ENCODE data around the gene PRR13.
"Not testable (repeated sequence)": the region's sequence is repeated elsewhere in the genome, so short reads cannot be mapped to it uniquely, and the experiment has no call there.

The PRR13 gene

DNA sequence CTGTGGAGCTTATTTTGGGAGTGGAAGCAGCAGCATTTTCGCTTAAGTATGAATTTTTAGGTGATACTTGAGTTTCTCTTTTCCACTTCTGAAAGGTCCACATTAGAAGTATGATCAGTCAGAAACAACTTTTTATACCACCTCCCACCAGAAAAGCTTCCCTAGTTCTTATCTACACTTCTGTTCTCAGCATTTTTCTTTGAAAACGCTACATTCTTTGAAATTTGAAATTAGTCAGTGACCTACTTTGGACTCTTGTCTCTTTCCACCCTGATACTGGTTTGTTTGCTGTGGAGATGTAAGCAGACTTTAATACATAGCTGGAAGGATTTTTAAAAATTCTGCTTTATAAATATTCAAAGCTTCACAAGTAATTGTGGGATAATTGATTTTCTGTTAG, 32.5 kb downstream of the PRR13 start:
- no peak for DNase-seq

DNA sequence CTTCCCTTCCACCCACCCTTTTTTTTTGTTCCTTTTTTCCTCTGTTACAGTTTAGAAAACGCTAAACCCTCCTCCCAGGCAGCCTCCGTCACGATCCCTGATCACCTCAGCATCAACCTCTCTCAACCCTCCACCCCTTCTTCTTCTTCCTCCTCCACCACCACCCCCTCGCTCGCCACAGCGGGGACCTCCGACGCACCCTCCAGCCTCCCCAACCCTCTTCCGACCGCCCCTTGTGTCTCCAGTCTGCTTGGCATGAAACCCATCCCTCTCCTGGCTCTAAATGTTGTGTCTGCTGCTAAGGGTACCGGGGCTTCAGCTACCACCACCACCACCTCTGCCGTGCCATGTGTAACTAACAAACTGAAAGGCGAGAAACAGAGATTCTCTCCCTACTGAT, 33.3 kb downstream of the PRR13 start:
- no peak for DNase-seq

DNA sequence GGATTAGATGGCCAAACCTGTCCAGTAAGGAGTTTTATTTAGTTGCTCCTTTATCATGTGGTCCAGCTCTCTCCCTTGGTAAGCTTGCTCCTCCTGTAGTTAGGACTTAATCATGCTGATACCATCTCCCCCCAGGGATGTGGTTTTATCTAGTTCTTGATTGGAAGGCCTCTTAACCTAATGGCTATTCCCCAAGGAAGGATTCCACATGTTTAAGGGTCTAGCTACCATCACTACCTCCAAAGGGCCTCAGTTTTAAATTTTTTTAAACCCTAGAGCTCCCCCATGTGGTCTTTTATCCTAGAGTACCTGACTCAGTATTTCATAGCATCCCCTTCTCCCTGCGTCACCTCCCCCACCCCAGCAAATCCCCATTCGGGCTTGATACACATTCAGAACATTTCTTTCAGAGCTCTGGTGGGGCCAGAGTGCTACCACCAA, 35.3 kb downstream of the PRR13 start:
- peak; percentile 15 for DNase-seq

DNA sequence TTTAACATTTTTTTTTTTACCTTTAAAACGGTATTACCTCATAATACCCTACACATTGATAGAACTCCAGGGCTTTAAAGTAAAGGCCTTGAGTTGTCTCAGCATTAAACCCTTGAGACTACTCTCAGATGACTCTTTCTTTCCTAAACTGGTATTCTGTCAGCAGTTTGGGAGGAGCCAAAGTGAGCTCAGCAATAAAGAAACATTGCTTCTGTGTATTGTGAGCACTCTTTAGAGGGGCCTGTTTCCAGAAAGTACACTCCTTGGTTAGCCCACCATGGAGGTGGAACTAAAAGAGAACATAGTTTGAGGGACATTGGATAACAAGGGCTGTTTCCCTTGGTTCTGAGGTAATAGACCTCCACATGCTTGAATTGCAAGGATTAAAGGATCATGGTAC, 37.3 kb downstream of the PRR13 start:
- no peak for DNase-seq

DNA sequence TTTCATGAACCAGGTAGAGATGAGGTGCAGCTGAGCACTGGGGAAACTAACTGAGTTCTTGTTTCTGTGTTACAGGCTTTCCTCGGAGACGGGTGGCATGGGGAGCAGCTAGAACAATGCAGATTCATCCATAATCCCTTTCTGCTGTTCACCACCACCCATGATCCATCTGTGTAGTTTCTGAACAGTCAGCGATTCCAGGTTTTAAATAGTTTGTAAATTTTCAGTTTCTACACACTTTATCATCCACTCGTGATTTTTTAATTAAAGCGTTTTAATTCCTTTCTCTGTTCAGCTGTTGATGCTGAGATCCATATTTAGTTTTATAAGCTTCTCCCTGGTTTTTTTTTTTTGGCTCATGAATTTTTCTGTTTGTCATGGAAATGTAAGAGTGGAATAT, 37.8 kb downstream of the PRR13 start:
- no peak for DNase-seq

DNA sequence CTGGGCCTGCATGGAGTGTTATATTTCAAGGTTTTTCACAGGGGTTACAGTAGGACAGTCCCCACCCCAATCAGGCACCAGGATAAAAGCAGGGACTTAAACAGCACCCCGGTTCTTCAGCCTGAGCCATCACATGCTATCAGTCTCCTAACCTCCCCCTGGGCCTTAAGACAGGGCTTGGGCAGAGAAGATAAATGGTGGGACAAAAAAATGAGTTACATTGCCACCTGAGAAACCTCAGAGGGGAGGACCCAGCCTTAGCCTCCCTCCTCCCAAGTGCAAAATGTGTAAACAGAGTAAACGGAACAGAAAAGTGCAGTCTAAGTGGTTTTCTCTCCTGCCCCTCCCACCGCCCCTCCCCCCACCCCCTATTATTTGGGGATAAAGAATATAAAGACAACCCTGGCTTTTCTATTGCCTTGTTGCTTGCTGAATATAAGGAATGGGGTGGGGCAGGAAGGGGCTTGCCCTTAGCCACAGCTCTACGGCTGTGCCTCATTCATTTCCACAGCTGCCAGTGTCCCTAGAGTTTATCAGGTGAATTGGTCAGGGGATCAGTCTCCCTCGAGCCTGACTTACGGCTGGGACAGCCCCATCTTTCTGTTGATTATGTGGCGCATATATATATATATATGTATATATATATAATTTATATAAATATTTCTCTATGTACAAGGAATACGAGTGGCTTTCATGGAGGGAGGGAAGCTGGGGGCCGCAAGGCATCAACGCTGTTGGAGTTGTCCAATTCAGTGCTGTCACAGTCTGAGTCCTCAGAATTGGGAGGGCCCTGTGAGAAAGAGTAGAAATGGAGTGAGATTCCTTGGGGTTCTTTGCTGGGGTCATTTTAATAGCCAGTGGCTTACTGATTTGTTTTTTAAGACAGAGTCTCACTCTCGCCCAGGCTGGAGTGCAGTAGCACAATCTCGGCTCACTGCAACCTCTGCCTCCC, 39.2 kb downstream of the PRR13 start:
- DNase-seq = no peak

DNA sequence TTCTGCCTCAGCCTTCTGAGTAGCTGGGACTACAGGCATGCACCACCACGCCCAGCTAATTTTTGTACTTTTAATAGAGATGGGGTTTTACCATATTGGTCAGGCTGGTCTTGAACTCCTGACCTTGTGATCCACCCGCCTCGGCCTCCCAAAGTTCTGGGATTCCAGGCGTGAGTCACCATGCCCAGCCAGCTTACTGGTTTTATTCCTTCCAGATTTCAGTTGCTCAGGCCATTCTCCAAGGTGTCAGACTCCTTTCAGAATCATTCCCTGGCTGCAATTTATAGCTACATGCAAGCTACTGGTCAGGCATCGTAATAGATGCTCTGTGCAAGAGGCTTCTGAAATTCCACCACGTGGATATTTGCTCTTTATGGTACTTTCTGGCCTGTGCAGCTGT, 39.9 kb downstream of the PRR13 start:
- DNase-seq = not testable (repeated sequence)

DNA sequence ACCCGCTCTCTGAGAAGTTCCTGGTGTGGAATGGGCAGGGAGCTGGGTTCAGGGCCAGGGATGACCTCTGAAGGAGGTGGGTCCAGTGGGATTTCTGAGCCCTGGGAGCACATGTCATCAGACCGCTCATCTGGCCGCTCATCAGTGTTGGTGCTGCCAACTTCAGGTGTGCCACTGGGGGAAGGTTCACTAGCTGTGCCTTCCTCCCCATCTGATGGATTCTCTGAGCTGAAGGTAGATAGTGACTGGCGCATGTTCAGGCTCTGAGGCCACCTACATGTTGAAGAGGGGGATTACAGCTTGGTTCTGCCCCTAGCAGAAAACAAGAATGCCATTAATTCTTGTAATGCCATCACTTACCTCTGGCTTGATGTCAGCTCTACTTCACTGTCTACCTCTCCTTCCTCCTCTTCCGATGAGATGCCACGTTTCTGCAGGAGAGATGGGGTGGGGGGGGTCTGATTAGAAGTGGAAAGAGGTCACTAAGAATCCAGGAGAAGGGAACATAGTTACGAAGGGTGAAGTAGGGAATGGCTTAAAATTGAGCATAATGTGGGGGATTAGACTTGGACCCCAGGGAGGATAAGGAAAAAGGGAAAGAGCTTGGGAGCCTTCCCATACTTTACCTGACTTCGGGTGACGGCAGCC, 40.5 kb downstream of the PRR13 start:
- DNase-seq = peak; percentile 12

DNA sequence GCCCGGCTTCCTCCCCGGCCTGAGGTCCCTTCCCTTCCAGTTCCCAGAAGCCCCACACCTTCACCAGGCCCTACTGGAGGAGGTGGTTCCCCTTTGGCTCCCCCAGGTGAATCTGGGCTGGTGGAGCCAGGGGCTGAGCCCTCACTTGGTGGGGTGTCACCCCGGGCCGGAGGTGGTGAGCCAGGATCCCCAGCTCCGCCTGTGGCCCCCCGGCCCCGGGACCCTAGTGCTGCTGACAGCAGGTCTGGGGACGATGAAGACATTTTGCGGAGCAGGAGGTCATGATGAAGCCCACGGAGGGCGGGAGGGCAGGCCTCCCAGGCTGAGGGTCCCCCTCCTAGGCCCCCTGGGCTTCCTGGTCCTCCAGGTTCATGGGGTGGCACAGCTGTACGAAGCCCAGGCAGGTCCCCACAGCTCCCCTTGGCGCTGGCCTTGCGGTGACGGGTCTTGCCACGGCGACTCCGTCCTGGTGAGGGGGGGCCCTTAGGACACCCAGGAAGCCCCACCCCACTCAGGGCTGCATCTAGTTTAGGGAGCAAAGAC, 41.2 kb downstream of the PRR13 start:
- no peak for DNase-seq

DNA sequence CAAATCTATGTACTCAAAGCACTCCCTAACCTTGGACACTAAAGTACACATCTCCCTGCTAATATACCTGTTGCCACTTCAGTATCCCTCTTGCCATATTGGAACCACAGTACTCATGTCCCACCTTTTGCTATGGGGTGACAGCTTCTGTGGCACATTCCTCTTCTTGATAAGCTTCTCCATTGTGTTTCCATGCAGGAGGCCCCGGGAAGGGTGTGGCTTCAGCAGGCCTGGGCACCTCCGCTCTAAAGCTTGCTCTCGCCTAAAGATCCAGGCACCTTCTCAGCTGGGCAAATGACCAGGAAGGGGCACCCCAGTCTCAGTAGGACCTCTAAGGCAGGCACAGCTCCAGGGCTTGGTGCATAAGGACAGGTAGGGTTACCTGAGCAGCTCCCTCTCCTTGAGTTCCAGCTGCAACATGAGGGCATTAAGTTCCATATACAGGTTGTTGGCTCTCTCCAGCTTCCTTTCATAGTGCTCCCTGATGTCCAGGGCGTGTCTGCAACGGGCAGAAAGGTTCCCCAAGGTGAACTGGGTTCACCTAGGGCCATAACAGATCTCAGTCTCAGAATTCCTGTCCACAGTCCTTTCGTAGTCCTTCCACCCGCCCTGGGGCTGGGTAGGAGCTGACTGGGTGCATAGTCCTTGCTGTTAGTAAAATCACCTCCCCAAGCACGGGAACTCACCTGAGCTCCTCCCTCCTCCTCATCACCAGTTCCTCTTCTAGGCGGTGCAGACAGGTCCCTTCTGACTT, 41.9 kb downstream of the PRR13 start:
- peak; percentile 18 for DNase-seq

DNA sequence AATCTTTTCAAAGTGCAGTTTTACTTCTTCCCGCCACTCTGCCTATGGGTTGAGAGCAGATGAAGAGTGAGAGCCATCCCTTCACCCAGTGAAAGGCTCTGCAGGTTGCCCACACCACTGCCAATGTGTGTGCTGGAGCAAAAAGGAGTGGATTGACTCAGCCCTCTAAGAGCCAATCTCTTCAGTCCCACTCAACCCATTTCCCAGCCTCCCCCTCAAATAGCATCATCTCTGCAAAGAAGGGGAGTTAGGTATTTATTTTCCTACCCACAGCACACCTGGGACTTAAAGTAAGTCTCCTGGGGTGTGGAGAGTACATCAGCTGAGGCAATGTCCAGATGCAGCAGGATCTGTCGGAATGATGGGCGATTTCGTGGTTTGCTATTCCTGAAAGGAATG, 42.4 kb downstream of the PRR13 start:
- no peak for DNase-seq

DNA sequence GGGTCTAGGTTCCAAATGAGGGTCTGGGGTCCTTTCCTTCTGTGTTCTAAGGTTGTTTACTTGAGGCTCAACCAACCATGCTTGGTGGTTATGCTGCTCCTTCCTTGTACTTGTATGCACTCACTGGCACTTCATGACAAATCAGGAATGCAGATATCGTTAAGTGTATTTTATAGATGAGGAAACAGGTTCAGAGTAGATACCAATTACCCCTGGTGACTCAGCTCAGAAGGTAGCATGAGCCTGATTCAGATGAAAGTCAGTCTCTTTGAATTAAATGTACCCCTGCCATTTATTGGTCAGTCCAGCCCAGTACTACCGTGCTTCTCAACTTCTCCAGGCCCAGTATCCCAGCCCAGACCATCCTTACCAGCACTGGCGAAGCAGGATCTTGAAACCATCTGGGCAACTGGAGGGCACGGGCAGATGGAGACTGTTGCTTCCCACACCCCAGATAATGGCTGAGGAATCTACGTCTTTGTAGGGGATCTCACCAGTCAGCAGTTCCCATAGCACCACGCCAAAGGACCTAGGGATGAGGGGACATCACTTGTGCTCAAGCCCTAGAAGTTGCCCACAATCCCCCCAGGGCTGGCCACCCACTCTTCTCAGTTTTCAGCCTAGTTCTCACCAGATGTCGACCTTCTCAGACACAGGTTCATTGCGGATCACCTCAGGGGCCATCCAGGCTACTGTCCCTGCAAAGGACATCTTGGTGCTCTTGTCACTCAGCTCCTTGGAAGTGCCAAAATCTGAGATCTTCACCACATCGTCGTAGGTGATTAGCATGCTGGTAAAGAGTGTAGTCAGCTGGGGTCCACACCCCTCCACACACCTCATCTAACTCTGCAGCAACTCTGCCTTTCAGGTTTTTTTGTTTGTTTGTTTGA, 43.4 kb downstream of the PRR13 start:
- no peak for DNase-seq

DNA sequence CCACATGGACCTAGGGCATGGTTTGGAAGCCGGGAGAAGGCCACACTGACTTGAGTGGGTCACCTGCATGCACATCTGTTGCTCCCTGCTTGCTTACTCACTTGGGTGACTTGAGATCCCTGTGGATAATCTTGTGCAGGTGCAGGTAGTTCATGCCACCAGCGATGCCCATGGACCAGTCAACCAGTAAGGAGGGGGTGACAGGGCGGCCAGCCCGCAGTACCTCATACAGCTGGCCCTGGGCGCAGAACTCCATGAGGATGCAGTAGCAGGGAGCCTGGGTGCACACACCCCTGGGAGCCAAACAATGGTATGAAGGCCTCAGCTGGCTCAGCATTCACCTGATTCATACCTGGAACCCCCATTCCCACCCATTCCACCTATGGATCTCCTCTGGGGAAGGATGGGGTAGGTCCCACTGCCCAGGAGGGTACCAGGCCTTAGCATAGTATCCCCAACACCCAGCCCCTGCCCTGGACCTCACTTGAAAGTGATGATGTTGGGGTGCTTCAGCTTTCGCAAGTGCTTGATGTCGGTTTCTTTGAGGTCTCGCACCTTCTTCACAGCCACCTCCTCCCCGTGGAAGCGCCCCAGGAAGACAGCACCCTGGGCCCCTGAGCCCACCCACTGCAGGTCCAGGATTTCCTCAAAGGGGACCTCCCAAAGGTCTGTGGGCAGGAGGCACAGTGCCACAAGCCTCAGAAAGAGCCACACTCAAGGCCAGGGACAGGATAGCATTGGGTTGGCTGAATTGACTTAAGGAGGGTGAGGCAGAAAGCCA, 44.6 kb downstream of the PRR13 start:
- no peak for DNase-seq

DNA sequence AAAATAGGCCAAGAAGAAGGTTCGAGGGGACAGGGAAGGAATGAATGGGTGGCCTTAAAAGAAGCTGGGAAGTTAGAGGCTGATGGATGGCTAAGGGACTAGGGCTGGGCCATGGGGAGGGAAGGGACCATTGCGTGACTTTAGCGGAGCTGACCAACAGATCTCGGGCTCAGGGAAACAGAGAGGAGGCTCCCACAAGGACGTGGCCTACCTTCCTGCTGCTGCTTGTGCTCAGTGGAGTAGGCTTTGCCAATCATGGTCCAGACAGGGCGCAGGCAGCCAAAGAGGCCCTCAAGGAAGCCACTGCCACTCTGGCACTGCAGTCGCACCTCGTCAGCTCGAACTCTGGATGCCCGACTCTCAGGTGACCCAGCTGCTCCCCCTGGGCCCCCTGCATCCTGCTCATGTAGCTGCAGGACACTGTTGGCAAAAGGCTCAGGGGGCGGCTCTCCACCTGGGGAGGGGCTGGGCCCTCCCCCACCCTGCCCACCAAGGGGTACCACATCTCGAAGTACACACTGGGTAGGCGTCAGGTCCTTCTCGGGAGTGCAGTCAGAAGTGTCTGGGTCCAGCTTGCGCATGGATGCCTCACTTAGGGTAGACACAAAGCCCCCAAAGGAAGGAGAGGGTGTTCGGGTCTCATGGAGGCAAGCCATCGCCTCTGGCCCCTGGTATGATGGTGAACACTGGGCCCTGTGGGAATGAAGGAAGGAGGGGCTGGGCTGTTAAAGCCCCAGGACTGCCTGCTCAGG, 45.4 kb downstream of the PRR13 start:
- no peak for DNase-seq

DNA sequence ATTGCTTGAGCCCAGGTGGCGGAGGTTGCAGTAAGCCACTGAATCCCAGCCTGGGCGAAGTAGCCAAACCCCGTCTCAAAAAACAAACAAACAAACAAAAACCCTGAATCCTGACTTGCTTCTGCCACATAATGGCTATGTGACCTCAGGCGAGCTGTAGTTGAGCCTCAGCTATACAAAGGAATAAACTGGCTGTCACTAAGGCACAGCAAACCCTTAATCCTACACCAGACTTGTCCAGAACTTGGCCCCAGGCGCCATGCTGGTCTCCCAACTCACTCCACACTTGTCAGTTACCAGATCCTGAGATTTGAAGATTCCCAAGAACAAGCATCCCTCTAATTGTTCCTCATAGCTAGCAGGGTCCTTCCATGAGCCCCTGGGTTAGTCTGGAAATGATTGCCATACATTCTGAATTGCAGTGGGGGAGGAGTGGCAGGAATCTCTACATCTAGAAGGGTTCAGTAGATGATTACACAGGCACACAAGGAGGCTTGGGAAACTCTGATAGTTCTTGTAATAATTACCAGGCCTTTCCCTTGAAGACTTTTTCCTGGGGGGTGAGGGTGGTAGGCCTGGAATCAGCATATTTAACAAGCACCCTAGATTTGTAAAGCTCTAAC, 47.8 kb downstream of the PRR13 start:
- no peak for DNase-seq

DNA sequence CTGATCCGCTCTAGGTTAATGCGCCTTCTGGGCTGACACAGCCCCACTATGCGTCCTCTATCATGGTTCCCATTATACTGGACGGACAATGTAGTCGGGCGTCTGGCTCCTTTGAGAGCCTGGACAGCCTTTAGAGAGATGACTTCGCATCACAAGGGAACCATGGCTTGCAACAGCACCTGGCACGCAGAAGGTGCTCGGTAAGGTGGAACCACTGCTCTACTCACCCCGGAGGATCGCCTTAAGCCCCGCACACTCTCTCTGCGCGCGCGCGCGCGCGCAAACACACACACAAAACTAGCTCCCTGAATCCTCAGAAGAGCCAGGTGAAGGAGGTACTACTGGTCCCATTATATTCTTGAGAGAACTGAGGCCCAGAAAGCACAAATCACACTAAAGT, 50.7 kb downstream of the PRR13 start:
- no peak for DNase-seq

DNA sequence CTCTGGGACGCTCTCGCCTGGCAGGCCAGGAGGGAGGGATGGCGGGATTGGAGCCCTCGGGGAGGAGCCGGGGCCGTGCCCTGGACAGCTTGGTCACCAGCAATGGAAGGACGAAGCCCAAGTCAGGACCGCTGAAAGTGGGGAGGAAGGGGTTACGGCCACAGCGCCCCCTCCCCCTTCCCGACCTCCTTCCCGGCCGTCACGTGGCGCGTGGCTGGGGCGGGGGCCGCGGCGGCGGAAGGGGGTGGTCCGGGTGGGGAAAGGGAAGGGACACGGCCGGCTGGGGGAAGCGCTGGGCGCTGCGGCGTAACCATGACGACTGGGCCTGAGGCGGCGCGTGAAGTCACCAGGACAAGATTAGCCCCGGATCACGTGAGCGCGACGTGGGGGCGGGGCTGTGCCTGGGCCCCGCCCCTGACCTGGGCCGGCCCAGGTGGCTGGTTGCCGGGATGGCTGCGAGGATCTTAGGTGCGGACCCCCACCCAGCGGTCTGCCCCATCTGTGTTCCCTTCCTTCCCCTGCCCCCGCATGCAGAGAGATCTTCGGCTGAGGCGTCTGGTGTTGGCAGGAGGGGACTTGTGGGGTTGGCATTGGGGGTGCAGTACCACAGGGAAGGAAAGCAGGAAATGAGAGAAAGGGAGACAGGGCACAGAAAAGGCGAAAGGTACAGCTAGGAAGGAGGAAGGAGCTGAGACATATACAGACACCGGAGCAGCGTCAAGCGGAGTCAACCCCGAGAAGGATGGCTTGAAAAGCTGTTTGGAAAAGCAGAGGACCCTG, 51.5 kb downstream of the PRR13 start:
- DNase-seq = peak; percentile 91

DNA sequence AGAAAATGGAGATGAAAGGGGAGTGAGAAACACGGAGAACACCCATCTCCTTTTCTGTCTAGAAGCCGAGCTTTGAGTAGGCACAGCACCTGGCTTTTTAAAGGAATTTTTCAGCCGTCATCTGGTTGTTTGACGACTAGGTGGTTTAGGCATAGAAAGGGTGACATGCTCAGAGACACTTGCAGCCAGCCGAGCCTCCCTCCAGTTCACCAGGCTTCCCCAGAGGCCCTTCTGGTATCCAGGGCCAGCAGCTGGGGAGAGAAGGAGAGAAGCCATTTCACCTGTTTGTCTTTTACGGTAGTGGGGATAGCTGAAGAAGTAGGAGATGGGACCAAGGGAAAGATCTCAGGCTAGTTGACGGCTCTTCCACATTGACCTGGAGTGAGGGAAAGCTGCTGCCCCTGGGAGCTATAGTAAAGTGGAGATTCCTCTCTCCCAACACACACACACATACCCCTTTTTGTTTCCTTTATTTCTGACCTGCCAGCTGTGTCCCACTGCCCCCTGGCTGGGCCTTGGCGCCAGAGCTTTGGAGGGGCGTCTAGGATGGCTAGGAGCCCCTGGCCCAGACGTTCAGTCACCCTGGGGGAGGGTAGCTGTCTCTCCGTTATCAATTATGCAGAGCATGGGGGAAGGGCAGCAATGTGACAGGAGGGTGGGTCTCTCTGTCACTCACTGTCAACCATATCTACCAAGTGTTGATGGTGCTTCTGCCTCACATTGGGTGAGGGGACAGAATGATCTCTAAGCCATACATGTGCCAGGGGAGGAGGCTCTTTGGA, 52.3 kb downstream of the PRR13 start:
- DNase-seq = peak; percentile 62

All from NCI-H2171 treated with DMSO at 0.1 percent for 48 hours (cell line).